Hypothalamus (tissue), 51 donors: ENCODE results near the gene ZNF33B.

Source experiments
- DNase-seq, 51 donors: peaks; one replicate each; lab custom pipeline; 2025; lab: John Stamatoyannopoulos, UW

Gene ZNF33B

GRCh38 chr10:42618424-42618823 is 19.9 kb downstream of the ZNF33B start:
- DNase-seq = no peak

GRCh38 chr10:42615419-42615818 is 23.0 kb downstream of the ZNF33B start:
- no peak for DNase-seq

GRCh38 chr10:42609872-42610271 is 28.5 kb downstream of the ZNF33B start:
- DNase-seq = no peak

GRCh38 chr10:42598249-42598873 is 40.0 kb downstream of the ZNF33B start:
- DNase-seq = no peak

- DNase-seq = no peak
These were observed 42.2 kb downstream of the ZNF33B start for GRCh38 chr10:42596196-42596595.

- DNase-seq = no peak
These were observed 44.1 kb downstream of the ZNF33B start for GRCh38 chr10:42594246-42594650.

GRCh38 chr10:42593284-42593683 is 45.1 kb downstream of the ZNF33B start:
- no peak for DNase-seq

- DNase-seq = no peak
These were observed 54.5 kb downstream of the ZNF33B start for GRCh38 chr10:42583828-42584227.

GRCh38 chr10:42578019-42578418 is 60.4 kb downstream of the ZNF33B start:
- DNase-seq = no peak

GRCh38 chr10:42576338-42576737 is 62.0 kb downstream of the ZNF33B start:
- peak in 1 of 51 donors; percentile 27 for DNase-seq

GRCh38 chr10:42574336-42574735 is 64.0 kb downstream of the ZNF33B start:
- no peak for DNase-seq

GRCh38 chr10:42556931-42557330 is 81.4 kb downstream of the ZNF33B start:
- no peak for DNase-seq

GRCh38 chr10:42553576-42553975 is 84.8 kb downstream of the ZNF33B start:
- peak in 1 of 51 donors; percentile 0 for DNase-seq

GRCh38 chr10:42553064-42553407 is 85.3 kb downstream of the ZNF33B start:
- peak in 14 of 51 donors; percentile 22 to 76 (median 58) for DNase-seq

- peak; percentile 83 to 99 (median 94) for DNase-seq
These were observed 85.9 kb downstream of the ZNF33B start for GRCh38 chr10:42552188-42553063.

- peak in 3 of 51 donors; percentile 4 to 40 (median 19) for DNase-seq
These were observed 86.7 kb downstream of the ZNF33B start for GRCh38 chr10:42551582-42552187.

- DNase-seq = no peak
These were observed 88.5 kb downstream of the ZNF33B start for GRCh38 chr10:42549851-42550250.

GRCh38 chr10:42548254-42548653 is 90.1 kb downstream of the ZNF33B start:
- DNase-seq = no peak

- DNase-seq = no peak
These were observed 93.4 kb downstream of the ZNF33B start for GRCh38 chr10:42544945-42545344.

GRCh38 chr10:42543840-42544372 is 94.5 kb downstream of the ZNF33B start:
- DNase-seq = peak in 4 of 51 donors; percentile 2 to 18 (median 10)
